ENCODE data around the gene MUSK. TPM values are rescaled to one million over a fixed set of nuclear protein-coding genes. Genes with fewer than 3 reads are reported as not detected.

MUSK gene
- total RNA-seq, 1 experiment from 2014 or later, result not detected

- Histone ChIP-seq H4K20me1 (ENCODE audit: insufficient read depth, low read depth, low read length) (no peaks in the 10 kb centered on the region), H3K27ac (ENCODE audit: low read length) (no peak overlapping the region), H3K9me2 (replicated peaks; ENCODE audit: insufficient read depth, low read length) (no peaks in the 10 kb centered on the region), H3K4me1 (ENCODE audit: low read length) (no peaks in the 10 kb centered on the region), H3K79me2 (ENCODE audit: low read length) (no peaks in the 10 kb centered on the region), H3K9ac (ENCODE audit: low read length) (no peak overlapping the region), H3K9me3 (ENCODE audit: low read length) (no peaks in the 10 kb centered on the region), H3K4me2 (ENCODE audit: low read depth, low read length, poor library complexity, severe bottlenecking) (no peak overlapping the region), H3K36me3 (ENCODE audit: insufficient read depth, low read length) (no peaks in the 10 kb centered on the region), H3K4me3 (ENCODE audit: low read length) (no peak overlapping the region), H2AFZ (ENCODE audit: low read length) (no peak overlapping the region), H3K27me3 (ENCODE audit: low read length) (no peaks in the 10 kb centered on the region)
- no peak for DNase-seq
These were observed 38.8 kb downstream of the MUSK start for GRCh38 chr9:110707419-110707818.

GRCh38 chr9:110710420-110710819 is 41.8 kb downstream of the MUSK start:
- H2AFZ ChIP-seq (ENCODE audit: low read length), result no peak overlapping the region
- no peak overlapping the region for H3K4me2 ChIP-seq (ENCODE audit: low read depth, low read length, poor library complexity, severe bottlenecking)
- no peaks in the 10 kb centered on the region for H3K79me2 ChIP-seq (ENCODE audit: low read length)
- H3K27me3 ChIP-seq (ENCODE audit: low read length), result no peaks in the 10 kb centered on the region
- H4K20me1 ChIP-seq (ENCODE audit: insufficient read depth, low read depth, low read length), result no peaks in the 10 kb centered on the region
- no peak for DNase-seq
- no peaks in the 10 kb centered on the region for H3K9me2 ChIP-seq (replicated peaks; ENCODE audit: insufficient read depth, low read length)
- no peak overlapping the region for H3K4me3 ChIP-seq (ENCODE audit: low read length)
- H3K4me1 ChIP-seq (ENCODE audit: low read length), result no peaks in the 10 kb centered on the region
- no peak overlapping the region for H3K27ac ChIP-seq (ENCODE audit: low read length)
- H3K9me3 ChIP-seq (ENCODE audit: low read length), result no peaks in the 10 kb centered on the region
- H3K9ac ChIP-seq (ENCODE audit: low read length), result no peak overlapping the region
- H3K36me3 ChIP-seq (ENCODE audit: insufficient read depth, low read length), result no peaks in the 10 kb centered on the region

GRCh38 chr9:110712955-110713354 is 44.4 kb downstream of the MUSK start:
- Histone ChIP-seq H2AFZ (ENCODE audit: low read length) (no peak overlapping the region), H4K20me1 (ENCODE audit: insufficient read depth, low read depth, low read length) (no peaks in the 10 kb centered on the region), H3K4me3 (ENCODE audit: low read length) (no peak overlapping the region), H3K27me3 (ENCODE audit: low read length) (no peaks in the 10 kb centered on the region), H3K4me1 (ENCODE audit: low read length) (no peaks in the 10 kb centered on the region), H3K4me2 (ENCODE audit: low read depth, low read length, poor library complexity, severe bottlenecking) (no peak overlapping the region), H3K79me2 (ENCODE audit: low read length) (no peaks in the 10 kb centered on the region), H3K9me3 (ENCODE audit: low read length) (no peaks in the 10 kb centered on the region), H3K36me3 (ENCODE audit: insufficient read depth, low read length) (no peaks in the 10 kb centered on the region), H3K9me2 (replicated peaks; ENCODE audit: insufficient read depth, low read length) (no peaks in the 10 kb centered on the region), H3K9ac (ENCODE audit: low read length) (no peak overlapping the region), H3K27ac (ENCODE audit: low read length) (no peak overlapping the region)
- no peak for DNase-seq

GRCh38 chr9:110714314-110714713 is 45.7 kb downstream of the MUSK start:
- Histone ChIP-seq H4K20me1 (ENCODE audit: insufficient read depth, low read depth, low read length) (no peaks in the 10 kb centered on the region), H3K9me2 (replicated peaks; ENCODE audit: insufficient read depth, low read length) (no peaks in the 10 kb centered on the region), H3K4me2 (ENCODE audit: low read depth, low read length, poor library complexity, severe bottlenecking) (no peak overlapping the region), H2AFZ (ENCODE audit: low read length) (no peak overlapping the region), H3K36me3 (ENCODE audit: insufficient read depth, low read length) (no peaks in the 10 kb centered on the region), H3K79me2 (ENCODE audit: low read length) (no peaks in the 10 kb centered on the region), H3K27ac (ENCODE audit: low read length) (no peak overlapping the region), H3K27me3 (ENCODE audit: low read length) (no peaks in the 10 kb centered on the region), H3K9ac (ENCODE audit: low read length) (no peak overlapping the region), H3K9me3 (ENCODE audit: low read length) (no peaks in the 10 kb centered on the region), H3K4me1 (ENCODE audit: low read length) (no peaks in the 10 kb centered on the region), H3K4me3 (ENCODE audit: low read length) (no peak overlapping the region)
- DNase-seq, result no peak

GRCh38 chr9:110728058-110728457 is 59.5 kb downstream of the MUSK start:
- no peaks in the 10 kb centered on the region for H4K20me1 ChIP-seq (ENCODE audit: insufficient read depth, low read depth, low read length)
- H2AFZ ChIP-seq (ENCODE audit: low read length), result no peak overlapping the region
- no peak overlapping the region for H3K27ac ChIP-seq (ENCODE audit: low read length)
- no peak overlapping the region for H3K9ac ChIP-seq (ENCODE audit: low read length)
- H3K79me2 ChIP-seq (ENCODE audit: low read length), result no peaks in the 10 kb centered on the region
- H3K9me3 ChIP-seq (ENCODE audit: low read length), result no peaks in the 10 kb centered on the region
- no peak overlapping the region for H3K4me2 ChIP-seq (ENCODE audit: low read depth, low read length, poor library complexity, severe bottlenecking)
- H3K36me3 ChIP-seq (ENCODE audit: insufficient read depth, low read length), result no peaks in the 10 kb centered on the region
- DNase-seq, result no peak
- H3K27me3 ChIP-seq (ENCODE audit: low read length), result no peaks in the 10 kb centered on the region
- no peaks in the 10 kb centered on the region for H3K4me1 ChIP-seq (ENCODE audit: low read length)
- no peak overlapping the region for H3K4me3 ChIP-seq (ENCODE audit: low read length)
- H3K9me2 ChIP-seq (replicated peaks; ENCODE audit: insufficient read depth, low read length), result no peaks in the 10 kb centered on the region

- no peaks in the 10 kb centered on the region for H4K20me1 ChIP-seq (ENCODE audit: insufficient read depth, low read depth, low read length)
- no peaks in the 10 kb centered on the region for H3K27me3 ChIP-seq (ENCODE audit: low read length)
- no peaks in the 10 kb centered on the region for H3K79me2 ChIP-seq (ENCODE audit: low read length)
- H3K4me2 ChIP-seq (ENCODE audit: low read depth, low read length, poor library complexity, severe bottlenecking), result no peak overlapping the region
- no peak overlapping the region for H2AFZ ChIP-seq (ENCODE audit: low read length)
- no peak overlapping the region for H3K4me3 ChIP-seq (ENCODE audit: low read length)
- DNase-seq, result no peak
- H3K9me2 ChIP-seq (replicated peaks; ENCODE audit: insufficient read depth, low read length), result no peaks in the 10 kb centered on the region
- no peaks in the 10 kb centered on the region for H3K36me3 ChIP-seq (ENCODE audit: insufficient read depth, low read length)
- H3K9me3 ChIP-seq (ENCODE audit: low read length), result no peaks in the 10 kb centered on the region
- no peak overlapping the region for H3K27ac ChIP-seq (ENCODE audit: low read length)
- no peaks in the 10 kb centered on the region for H3K4me1 ChIP-seq (ENCODE audit: low read length)
- no peak overlapping the region for H3K9ac ChIP-seq (ENCODE audit: low read length)
These were observed 61.0 kb downstream of the MUSK start for GRCh38 chr9:110729641-110730040.

- Histone ChIP-seq H3K4me1 (ENCODE audit: low read length) (no peaks in the 10 kb centered on the region), H3K27ac (ENCODE audit: low read length) (no peak overlapping the region), H3K4me3 (ENCODE audit: low read length) (no peak overlapping the region), H3K79me2 (ENCODE audit: low read length) (no peaks in the 10 kb centered on the region), H3K36me3 (ENCODE audit: insufficient read depth, low read length) (no peaks in the 10 kb centered on the region), H3K9me2 (replicated peaks; ENCODE audit: insufficient read depth, low read length) (0 out of 2 replicates have a peak, but pooled peaks cover 2% of the 10 kb centered on the region), H2AFZ (ENCODE audit: low read length) (no peak overlapping the region), H3K4me2 (ENCODE audit: low read depth, low read length, poor library complexity, severe bottlenecking) (no peak overlapping the region), H3K9ac (ENCODE audit: low read length) (no peak overlapping the region), H3K9me3 (ENCODE audit: low read length) (no peaks in the 10 kb centered on the region), H4K20me1 (ENCODE audit: insufficient read depth, low read depth, low read length) (no peaks in the 10 kb centered on the region), H3K27me3 (ENCODE audit: low read length) (no peaks in the 10 kb centered on the region)
- no peak for DNase-seq
These were observed 62.9 kb downstream of the MUSK start for GRCh38 chr9:110731437-110732028.

GRCh38 chr9:110738982-110739381 is 70.4 kb downstream of the MUSK start:
- H4K20me1 ChIP-seq (ENCODE audit: insufficient read depth, low read depth, low read length), result no peaks in the 10 kb centered on the region
- H3K36me3 ChIP-seq (ENCODE audit: insufficient read depth, low read length), result no peaks in the 10 kb centered on the region
- H3K27ac ChIP-seq (ENCODE audit: low read length), result no peak overlapping the region
- no peak overlapping the region for H3K9ac ChIP-seq (ENCODE audit: low read length)
- no peaks in the 10 kb centered on the region for H3K4me1 ChIP-seq (ENCODE audit: low read length)
- H2AFZ ChIP-seq (ENCODE audit: low read length), result no peak overlapping the region
- H3K9me2 ChIP-seq (replicated peaks; ENCODE audit: insufficient read depth, low read length), result peaks cover 14% of the 10 kb centered on the region; the same call in 1 of the 2 replicates
- H3K79me2 ChIP-seq (ENCODE audit: low read length), result no peaks in the 10 kb centered on the region
- H3K9me3 ChIP-seq (ENCODE audit: low read length), result no peaks in the 10 kb centered on the region
- no peak overlapping the region for H3K4me3 ChIP-seq (ENCODE audit: low read length)
- no peak for DNase-seq
- no peak overlapping the region for H3K4me2 ChIP-seq (ENCODE audit: low read depth, low read length, poor library complexity, severe bottlenecking)
- 0 out of 2 replicates have a peak, but pooled peaks cover 2% of the 10 kb centered on the region for H3K27me3 ChIP-seq (ENCODE audit: low read length)

Measured in Karpas-422 (cell line).